ENCODE data around the gene PCDH1. TPM values are rescaled to one million over a fixed set of nuclear protein-coding genes. Genes with fewer than 3 reads are reported as not detected.
A peak's percentile ranks its signal among the peaks of the same experiment; 100 is the strongest.

PCDH1 gene
- total RNA-seq, 1 experiment from 2014 or later, result 146 TPM

DNA sequence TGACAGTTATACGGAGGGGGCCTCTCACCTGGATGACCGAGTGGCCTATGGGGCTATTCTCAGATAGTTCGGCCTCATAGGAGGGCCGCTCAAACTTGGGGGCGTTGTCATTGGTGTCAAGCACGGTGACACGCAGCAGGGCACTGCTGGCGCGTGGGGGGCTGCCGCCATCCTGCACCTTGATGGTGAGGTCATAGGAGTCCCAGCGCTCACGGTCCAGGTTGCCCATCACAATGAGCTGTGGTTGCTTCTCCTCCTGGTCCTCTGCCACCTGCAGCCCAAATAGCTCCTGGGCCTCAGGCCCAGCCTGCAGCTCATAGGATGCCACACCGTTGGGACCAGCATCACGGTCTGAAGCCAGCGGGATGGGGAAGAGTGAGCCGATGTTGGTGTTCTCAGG lies 9.7 kb downstream of the PCDH1 start:
- Mint-ChIP-seq H3K9me3 (ENCODE audit: low read depth, unreplicated experiment) (no peaks in the 10 kb centered on the region), H3K27me3 (ENCODE audit: unreplicated experiment) (no peaks in the 10 kb centered on the region), H3K4me3 (ENCODE audit: low read depth, unreplicated experiment) (no peak overlapping the region), H3K36me3 (ENCODE audit: insufficient read depth, unreplicated experiment) (peaks cover 71% of the 10 kb centered on the region), H3K27ac (ENCODE audit: unreplicated experiment) (no peak overlapping the region), H3K4me1 (ENCODE audit: low read depth, unreplicated experiment) (peaks cover 76% of the 10 kb centered on the region)
- intact Hi-C loops (cut with micrococcal nuclease; ENCODE audit: unreplicated experiment), result no loop called here
- TF ChIP-seq, protein P1, sequence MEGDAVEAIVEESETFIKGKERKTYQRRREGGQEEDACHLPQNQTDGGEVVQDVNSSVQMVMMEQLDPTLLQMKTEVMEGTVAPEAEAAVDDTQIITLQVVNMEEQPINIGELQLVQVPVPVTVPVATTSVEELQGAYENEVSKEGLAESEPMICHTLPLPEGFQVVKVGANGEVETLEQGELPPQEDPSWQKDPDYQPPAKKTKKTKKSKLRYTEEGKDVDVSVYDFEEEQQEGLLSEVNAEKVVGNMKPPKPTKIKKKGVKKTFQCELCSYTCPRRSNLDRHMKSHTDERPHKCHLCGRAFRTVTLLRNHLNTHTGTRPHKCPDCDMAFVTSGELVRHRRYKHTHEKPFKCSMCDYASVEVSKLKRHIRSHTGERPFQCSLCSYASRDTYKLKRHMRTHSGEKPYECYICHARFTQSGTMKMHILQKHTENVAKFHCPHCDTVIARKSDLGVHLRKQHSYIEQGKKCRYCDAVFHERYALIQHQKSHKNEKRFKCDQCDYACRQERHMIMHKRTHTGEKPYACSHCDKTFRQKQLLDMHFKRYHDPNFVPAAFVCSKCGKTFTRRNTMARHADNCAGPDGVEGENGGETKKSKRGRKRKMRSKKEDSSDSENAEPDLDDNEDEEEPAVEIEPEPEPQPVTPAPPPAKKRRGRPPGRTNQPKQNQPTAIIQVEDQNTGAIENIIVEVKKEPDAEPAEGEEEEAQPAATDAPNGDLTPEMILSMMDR (IDR thresholded peaks at IDR 0.05; ENCODE audit: unreplicated experiment), result no peak
- no peak for DNase-seq
- BruUV-seq (replicated peaks), result no TSS peak
- CTCF ChIA-PET, result no interaction called here

DNA sequence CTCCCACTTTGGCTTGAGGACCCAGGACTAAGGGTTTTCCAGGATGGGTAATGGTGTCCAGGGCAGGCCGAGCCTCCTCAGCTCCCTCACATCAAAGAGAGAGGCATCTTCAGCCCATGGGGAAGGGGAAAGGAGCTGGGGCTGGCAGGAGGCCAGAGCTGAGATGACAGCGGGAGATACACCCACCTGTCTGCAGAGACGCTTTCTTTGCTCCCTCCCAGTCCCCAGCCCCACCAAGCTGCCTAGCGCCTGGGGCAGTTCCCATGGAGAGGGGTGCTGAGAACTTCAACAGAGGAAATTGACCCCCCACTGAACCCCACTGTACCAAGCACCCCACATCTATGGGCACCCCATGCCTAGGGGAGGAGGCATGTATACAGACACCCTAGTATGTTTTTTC lies 10.6 kb downstream of the PCDH1 start:
- TF ChIP-seq, protein P1 (IDR thresholded peaks at IDR 0.05; ENCODE audit: unreplicated experiment), result no peak
- intact Hi-C loops (cut with micrococcal nuclease; ENCODE audit: unreplicated experiment), result no loop called here
- Mint-ChIP-seq H3K36me3 (ENCODE audit: insufficient read depth, unreplicated experiment) (peaks cover 74% of the 10 kb centered on the region), H3K4me3 (ENCODE audit: low read depth, unreplicated experiment) (peak overlapping the region; percentile 25), H3K27ac (ENCODE audit: unreplicated experiment) (peak overlapping the region; percentile 88), H3K4me1 (ENCODE audit: low read depth, unreplicated experiment) (peaks cover 71% of the 10 kb centered on the region), H3K9me3 (ENCODE audit: low read depth, unreplicated experiment) (no peaks in the 10 kb centered on the region), H3K27me3 (ENCODE audit: unreplicated experiment) (no peaks in the 10 kb centered on the region)
- no peak for DNase-seq
- no TSS peak for BruUV-seq (replicated peaks)
- CTCF ChIA-PET, result interaction anchor here (0.7 to 1.8 kb wide), 3 partner anchors 30 to 128 kb away, joined by 4 to 5 read pairs (median 4); no protein-coding TSS in a partner anchor

DNA sequence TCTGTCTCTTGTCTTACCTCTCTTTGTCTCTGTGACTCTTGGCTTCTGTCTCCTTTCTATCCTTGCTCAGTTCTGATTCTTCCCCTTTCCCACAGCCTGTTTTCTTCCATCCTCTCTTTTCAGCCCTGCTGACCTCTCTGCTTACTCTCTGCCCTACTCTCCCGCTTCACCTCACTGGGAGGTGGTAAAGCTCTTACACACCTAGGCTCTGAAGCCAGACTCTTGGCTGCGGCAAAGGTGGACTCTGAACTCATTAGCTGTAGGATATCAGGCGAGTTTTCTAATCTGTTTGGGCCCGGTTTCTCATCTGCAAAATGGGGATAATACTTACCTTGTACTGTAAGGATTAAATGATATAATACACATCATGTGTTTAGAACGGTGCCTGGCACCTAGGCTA lies 11.1 kb downstream of the PCDH1 start:
- Mint-ChIP-seq H3K27ac (ENCODE audit: unreplicated experiment) (peak overlapping the region; percentile 88), H3K36me3 (ENCODE audit: insufficient read depth, unreplicated experiment) (peaks cover 74% of the 10 kb centered on the region), H3K27me3 (ENCODE audit: unreplicated experiment) (no peaks in the 10 kb centered on the region), H3K4me3 (ENCODE audit: low read depth, unreplicated experiment) (peak overlapping the region; percentile 25), H3K4me1 (ENCODE audit: low read depth, unreplicated experiment) (peaks cover 66% of the 10 kb centered on the region), H3K9me3 (ENCODE audit: low read depth, unreplicated experiment) (no peaks in the 10 kb centered on the region)
- TF ChIP-seq, protein P1 (IDR thresholded peaks at IDR 0.05; ENCODE audit: unreplicated experiment), result no peak
- BruUV-seq (replicated peaks), result no TSS peak
- CTCF ChIA-PET, result interaction anchor here (0.7 to 1.8 kb wide), 2 partner anchors 110 to 128 kb away, joined by 4 to 5 read pairs; no protein-coding TSS in a partner anchor
- no peak for DNase-seq
- intact Hi-C loops (cut with micrococcal nuclease; ENCODE audit: unreplicated experiment), result no loop called here

DNA sequence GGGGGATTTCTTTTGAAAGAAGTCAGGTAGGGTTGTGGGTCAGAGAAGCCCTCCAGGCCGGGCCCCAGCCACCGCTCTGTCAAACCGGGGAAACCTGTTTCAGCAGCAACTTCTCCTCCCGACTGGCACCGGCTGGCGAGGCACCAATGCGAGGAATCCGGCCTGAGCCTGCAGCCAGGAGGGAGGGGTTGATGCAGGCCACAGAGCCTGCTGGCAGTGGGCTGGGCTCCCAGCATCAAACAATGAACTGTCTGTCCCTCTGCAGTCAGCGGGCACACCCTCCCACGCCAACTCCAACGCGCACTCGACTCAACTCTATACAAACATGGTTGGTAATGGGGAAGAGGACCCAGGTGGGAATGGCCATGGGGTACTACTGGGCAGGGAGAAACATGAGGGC lies 12.1 kb downstream of the PCDH1 start:
- BruUV-seq (replicated peaks), result no TSS peak
- H3K4me1 Mint-ChIP-seq (ENCODE audit: low read depth, unreplicated experiment), result peaks cover 65% of the 10 kb centered on the region
- H3K36me3 Mint-ChIP-seq (ENCODE audit: insufficient read depth, unreplicated experiment), result peaks cover 82% of the 10 kb centered on the region
- H3K27me3 Mint-ChIP-seq (ENCODE audit: unreplicated experiment), result no peaks in the 10 kb centered on the region
- intact Hi-C loops (cut with micrococcal nuclease; ENCODE audit: unreplicated experiment), result loop anchor here (1.0 kb wide), 1 partner anchor 17 kb away; no protein-coding TSS in a partner anchor
- H3K9me3 Mint-ChIP-seq (ENCODE audit: low read depth, unreplicated experiment), result no peaks in the 10 kb centered on the region
- DNase-seq, result peak; percentile 99
- peak overlapping the region; percentile 88 for H3K27ac Mint-ChIP-seq (ENCODE audit: unreplicated experiment)
- TF ChIP-seq, protein P1 (IDR thresholded peaks at IDR 0.05; ENCODE audit: unreplicated experiment), result no peak
- CTCF ChIA-PET, result interaction anchor here (1.8 kb wide), 1 partner anchor 109 kb away, joined by 4 read pairs; no protein-coding TSS in a partner anchor
- peak overlapping the region; percentile 54 for H3K4me3 Mint-ChIP-seq (ENCODE audit: low read depth, unreplicated experiment)

Data from Calu3 (cell line).